Measurements from ENCODE around the gene NMNAT2.

NMNAT2 gene

GRCh38 chr1:183203094-183203493, 215.1 kb downstream of the NMNAT2 start:
- no peak for DNase-seq

GRCh38 chr1:183200451-183200850, 217.7 kb downstream of the NMNAT2 start:
- DNase-seq = no peak

- no peak for DNase-seq
These were observed 218.9 kb downstream of the NMNAT2 start for GRCh38 chr1:183199304-183199703.

GRCh38 chr1:183198463-183198862, 219.7 kb downstream of the NMNAT2 start:
- DNase-seq = peak; percentile 56
